ENCODE data around the gene RAI14. TPM values are rescaled to one million over a fixed set of nuclear protein-coding genes. Genes with fewer than 3 reads are reported as not detected.

The RAI14 gene
- total and polyA plus RNA-seq, 3 experiments from 2014 or later: 0.58 to 3.9 (median 3.9) TPM

- no peaks in the 10 kb centered on the region for H3K36me3 Mint-ChIP-seq
- Histone ChIP-seq H3K36me3 (ENCODE audit: insufficient read depth, low read length) (no peaks in the 10 kb centered on the region), H3K9me3 (ENCODE audit: low read length) (no peaks in the 10 kb centered on the region), H3K27ac (ENCODE audit: low read depth, low read length) (no peak overlapping the region), H3K4me3 (ENCODE audit: low read length) (no peak overlapping the region), H3K27me3 (ENCODE audit: insufficient read depth, low read length, poor library complexity, severe bottlenecking) (no peaks in the 10 kb centered on the region), H3K4me1 (ENCODE audit: insufficient read depth, low read length) (peaks cover 4% of the 10 kb centered on the region)
- peak overlapping the region in 1 of 8 donors; percentile 10 for H3K27ac Mint-ChIP-seq
- H3K9me3 Mint-ChIP-seq: no peaks in the 10 kb centered on the region
- CTCF ChIA-PET: no interaction called here
- H3K4me3 Mint-ChIP-seq: no peak overlapping the region
- H3K4me1 Mint-ChIP-seq: peaks cover 10 to 27% (median 20%) of the 10 kb centered on the region in 3 donors
- POLR2A ChIA-PET: no interaction called here
- H3K27me3 Mint-ChIP-seq: peaks cover 3 to 6% of the 10 kb centered on the region in 2 donors
- DNase-seq: no peak
Measured at GRCh38 chr5:34694012-34694411, 37.9 kb downstream of the RAI14 start.

- Mint-ChIP-seq H3K27ac (peak overlapping the region in 4 of 8 donors; percentile 3 to 34 (median 17)), H3K4me3 (peak overlapping the region in 2 of 7 donors; percentile 13 to 37), H3K9me3 (no peaks in the 10 kb centered on the region), H3K36me3 (no peaks in the 10 kb centered on the region), H3K27me3 (peaks cover 3 to 6% of the 10 kb centered on the region in 2 donors), H3K4me1 (peaks cover 10 to 27% (median 20%) of the 10 kb centered on the region in 3 donors)
- CTCF ChIA-PET: no interaction called here
- no peak for DNase-seq
- POLR2A ChIA-PET: no interaction called here
- H3K27ac ChIP-seq (ENCODE audit: low read depth, low read length): no peak overlapping the region
- H3K36me3 ChIP-seq (ENCODE audit: insufficient read depth, low read length): no peaks in the 10 kb centered on the region
- H3K4me3 ChIP-seq (ENCODE audit: low read length): no peak overlapping the region
- H3K9me3 ChIP-seq (ENCODE audit: low read length): no peaks in the 10 kb centered on the region
- no peaks in the 10 kb centered on the region for H3K27me3 ChIP-seq (ENCODE audit: insufficient read depth, low read length, poor library complexity, severe bottlenecking)
- H3K4me1 ChIP-seq (ENCODE audit: insufficient read depth, low read length): peaks cover 4% of the 10 kb centered on the region
Measured at GRCh38 chr5:34694685-34695084, 38.6 kb downstream of the RAI14 start.

GRCh38 chr5:34695275-34696027 is 39.3 kb downstream of the RAI14 start:
- no peak for DNase-seq
- H3K27ac Mint-ChIP-seq: peak overlapping the region in 2 of 8 donors; percentile 24 to 40
- H3K27me3 Mint-ChIP-seq: peaks cover 0 to 6% of the 10 kb centered on the region in 2 donors
- H3K4me1 ChIP-seq (ENCODE audit: insufficient read depth, low read length): peaks cover 4% of the 10 kb centered on the region
- H3K9me3 Mint-ChIP-seq: no peaks in the 10 kb centered on the region
- no peak overlapping the region for H3K4me3 ChIP-seq (ENCODE audit: low read length)
- H3K4me1 Mint-ChIP-seq: peaks cover 10 to 27% (median 20%) of the 10 kb centered on the region in 3 donors
- H3K27me3 ChIP-seq (ENCODE audit: insufficient read depth, low read length, poor library complexity, severe bottlenecking): no peaks in the 10 kb centered on the region
- ChIA-PET POLR2A (no interaction called here), CTCF (no interaction called here)
- H3K9me3 ChIP-seq (ENCODE audit: low read length): no peaks in the 10 kb centered on the region
- H3K4me3 Mint-ChIP-seq: peak overlapping the region in 1 of 7 donors; percentile 57
- no peaks in the 10 kb centered on the region for H3K36me3 ChIP-seq (ENCODE audit: insufficient read depth, low read length)
- no peak overlapping the region for H3K27ac ChIP-seq (ENCODE audit: low read depth, low read length)
- no peaks in the 10 kb centered on the region for H3K36me3 Mint-ChIP-seq

GRCh38 chr5:34697308-34698108 is 41.4 kb downstream of the RAI14 start:
- CTCF ChIA-PET: no interaction called here
- Histone ChIP-seq H3K27ac (ENCODE audit: low read depth, low read length) (no peak overlapping the region), H3K4me3 (ENCODE audit: low read length) (no peak overlapping the region), H3K36me3 (ENCODE audit: insufficient read depth, low read length) (no peaks in the 10 kb centered on the region), H3K4me1 (ENCODE audit: insufficient read depth, low read length) (peaks cover 4% of the 10 kb centered on the region), H3K27me3 (ENCODE audit: insufficient read depth, low read length, poor library complexity, severe bottlenecking) (no peaks in the 10 kb centered on the region), H3K9me3 (ENCODE audit: low read length) (no peaks in the 10 kb centered on the region)
- peaks cover 0 to 5% of the 10 kb centered on the region in 2 donors for H3K27me3 Mint-ChIP-seq
- H3K27ac Mint-ChIP-seq: no peak overlapping the region
- H3K4me1 Mint-ChIP-seq: peaks cover 10 to 27% (median 20%) of the 10 kb centered on the region in 3 donors
- DNase-seq: no peak
- no peaks in the 10 kb centered on the region for H3K36me3 Mint-ChIP-seq
- no peaks in the 10 kb centered on the region for H3K9me3 Mint-ChIP-seq
- no peak overlapping the region for H3K4me3 Mint-ChIP-seq
- POLR2A ChIA-PET: no interaction called here

GRCh38 chr5:34698109-34698419 is 41.9 kb downstream of the RAI14 start:
- Histone ChIP-seq H3K9me3 (ENCODE audit: low read length) (no peaks in the 10 kb centered on the region), H3K27ac (ENCODE audit: low read depth, low read length) (no peak overlapping the region), H3K27me3 (ENCODE audit: insufficient read depth, low read length, poor library complexity, severe bottlenecking) (no peaks in the 10 kb centered on the region), H3K4me3 (ENCODE audit: low read length) (no peak overlapping the region), H3K4me1 (ENCODE audit: insufficient read depth, low read length) (peaks cover 4% of the 10 kb centered on the region), H3K36me3 (ENCODE audit: insufficient read depth, low read length) (no peaks in the 10 kb centered on the region)
- no peaks in the 10 kb centered on the region for H3K9me3 Mint-ChIP-seq
- H3K4me3 Mint-ChIP-seq: no peak overlapping the region
- H3K27me3 Mint-ChIP-seq: peaks cover 0 to 5% of the 10 kb centered on the region in 2 donors
- ChIA-PET POLR2A (no interaction called here), CTCF (no interaction called here)
- H3K36me3 Mint-ChIP-seq: no peaks in the 10 kb centered on the region
- DNase-seq: no peak
- H3K4me1 Mint-ChIP-seq: peaks cover 10 to 27% (median 20%) of the 10 kb centered on the region in 3 donors
- no peak overlapping the region for H3K27ac Mint-ChIP-seq

- no peaks in the 10 kb centered on the region for H3K27me3 ChIP-seq (ENCODE audit: insufficient read depth, low read length, poor library complexity, severe bottlenecking)
- Mint-ChIP-seq H3K4me1 (peaks cover 10 to 22% (median 20%) of the 10 kb centered on the region in 3 donors), H3K27me3 (peaks cover 0 to 5% of the 10 kb centered on the region in 2 donors), H3K4me3 (no peak overlapping the region), H3K27ac (no peak overlapping the region), H3K36me3 (no peaks in the 10 kb centered on the region), H3K9me3 (no peaks in the 10 kb centered on the region)
- H3K4me1 ChIP-seq (ENCODE audit: insufficient read depth, low read length): peaks cover 4% of the 10 kb centered on the region
- POLR2A ChIA-PET: no interaction called here
- CTCF ChIA-PET: no interaction called here
- no peak for DNase-seq
- no peak overlapping the region for H3K4me3 ChIP-seq (ENCODE audit: low read length)
- peak overlapping the region; percentile 46 for H3K27ac ChIP-seq (ENCODE audit: low read depth, low read length)
- H3K9me3 ChIP-seq (ENCODE audit: low read length): no peaks in the 10 kb centered on the region
- no peaks in the 10 kb centered on the region for H3K36me3 ChIP-seq (ENCODE audit: insufficient read depth, low read length)
Measured at GRCh38 chr5:34698754-34699153, 42.6 kb downstream of the RAI14 start.

GRCh38 chr5:34699155-34700077 is 43.3 kb downstream of the RAI14 start:
- no peaks in the 10 kb centered on the region for H3K9me3 Mint-ChIP-seq
- CTCF ChIA-PET: no interaction called here
- H3K4me1 Mint-ChIP-seq: peaks cover 6 to 15% (median 15%) of the 10 kb centered on the region in 3 donors

More at GRCh38 chr5:34699155-34700077, 43.3 kb downstream of the RAI14 start:
- Histone ChIP-seq H3K4me1 (ENCODE audit: insufficient read depth, low read length) (peaks cover 1% of the 10 kb centered on the region), H3K27ac (ENCODE audit: low read depth, low read length) (peak overlapping the region; percentile 46), H3K36me3 (ENCODE audit: insufficient read depth, low read length) (no peaks in the 10 kb centered on the region), H3K9me3 (ENCODE audit: low read length) (no peaks in the 10 kb centered on the region), H3K4me3 (ENCODE audit: low read length) (no peak overlapping the region), H3K27me3 (ENCODE audit: insufficient read depth, low read length, poor library complexity, severe bottlenecking) (no peaks in the 10 kb centered on the region)
- Mint-ChIP-seq H3K36me3 (no peaks in the 10 kb centered on the region), H3K27me3 (peaks cover 0 to 5% of the 10 kb centered on the region in 2 donors), H3K4me3 (no peak overlapping the region), H3K27ac (no peak overlapping the region)
- POLR2A ChIA-PET: no interaction called here
- no peak for DNase-seq
